ENCODE data around the gene PGGHG. TPM values are rescaled to one million over a fixed set of nuclear protein-coding genes. Genes with fewer than 3 reads are reported as not detected.

PGGHG gene
- total RNA-seq, 1 experiment from 2014 or later = 12.4 TPM

GRCh38 chr11:336659-337198 is 47.8 kb downstream of the PGGHG start:
- ATAC-seq (no peak), DNase-seq (no peak)
- Histone ChIP-seq H4K20me1 (ENCODE audit: low read length) (no peaks in the 10 kb centered on the region), H3F3A (ENCODE audit: low read length, unreplicated experiment) (no peaks in the 10 kb centered on the region), H3K9me3 (ENCODE audit: low read length) (no peaks in the 10 kb centered on the region), H3K4me3 (ENCODE audit: low read length) (no peak overlapping the region), H3K27me3 (ENCODE audit: low read length) (peaks cover 7% of the 10 kb centered on the region), H3K36me3 (ENCODE audit: low read depth, low read length) (no peaks in the 10 kb centered on the region), H2AFZ (ENCODE audit: low read length) (no peak overlapping the region), H3K79me2 (ENCODE audit: low read length) (no peaks in the 10 kb centered on the region), H3K4me2 (ENCODE audit: low read length) (no peak overlapping the region), H3K9ac (ENCODE audit: low read length) (no peak overlapping the region), H3K4me1 (ENCODE audit: insufficient read depth, low read length) (no peaks in the 10 kb centered on the region), H3K9me2 (replicated peaks; ENCODE audit: low read length) (no peaks in the 10 kb centered on the region), H3K27ac (ENCODE audit: low read length) (no peak overlapping the region)
- POLR2A ChIA-PET (ENCODE audit: unreplicated experiment) = no interaction called here
- no peak for TF ChIP-seq CTCF (conservative IDR thresholded peaks at IDR 0.05; ENCODE audit: low read depth, low read length)
- no peak for TF ChIP-seq EZH2 (IDR thresholded peaks at IDR 0.05; ENCODE audit: low read length, unreplicated experiment)
- no peak for TF ChIP-seq EZH2phosphoT487 (IDR thresholded peaks at IDR 0.05; ENCODE audit: borderline replicate concordance, low read length)
- CTCF ChIA-PET = no interaction called here
- intact Hi-C loops (cut with micrococcal nuclease) = no loop called here
- no TSS peak for BruUV-seq (replicated peaks)

GRCh38 chr11:337711-338110 is 48.8 kb downstream of the PGGHG start:
- Histone ChIP-seq H3K9ac (ENCODE audit: low read length) (no peak overlapping the region), H3K9me3 (ENCODE audit: low read length) (no peaks in the 10 kb centered on the region), H3K27ac (ENCODE audit: low read length) (no peak overlapping the region), H3K27me3 (ENCODE audit: low read length) (peaks cover 7% of the 10 kb centered on the region), H3K4me2 (ENCODE audit: low read length) (no peak overlapping the region), H3K9me2 (replicated peaks; ENCODE audit: low read length) (no peaks in the 10 kb centered on the region), H3K36me3 (ENCODE audit: low read depth, low read length) (no peaks in the 10 kb centered on the region), H4K20me1 (ENCODE audit: low read length) (no peaks in the 10 kb centered on the region), H3F3A (ENCODE audit: low read length, unreplicated experiment) (no peaks in the 10 kb centered on the region), H3K4me3 (ENCODE audit: low read length) (no peak overlapping the region), H3K79me2 (ENCODE audit: low read length) (no peaks in the 10 kb centered on the region), H3K4me1 (ENCODE audit: insufficient read depth, low read length) (no peaks in the 10 kb centered on the region), H2AFZ (ENCODE audit: low read length) (no peak overlapping the region)
- DNase-seq (no peak), ATAC-seq (no peak)
- intact Hi-C loops (cut with micrococcal nuclease) = no loop called here
- ChIA-PET POLR2A (ENCODE audit: unreplicated experiment) (no interaction called here), CTCF (no interaction called here)
- no TSS peak for BruUV-seq (replicated peaks)
- TF ChIP-seq CTCF (conservative IDR thresholded peaks at IDR 0.05; ENCODE audit: low read depth, low read length) (no peak), EZH2 (IDR thresholded peaks at IDR 0.05; ENCODE audit: low read length, unreplicated experiment) (no peak), EZH2phosphoT487 (IDR thresholded peaks at IDR 0.05; ENCODE audit: borderline replicate concordance, low read length) (no peak)

- no peaks in the 10 kb centered on the region for H3K36me3 ChIP-seq (ENCODE audit: low read depth, low read length)
- H3K79me2 ChIP-seq (ENCODE audit: low read length) = no peaks in the 10 kb centered on the region
- no peak for ATAC-seq
- no peak overlapping the region for H3K4me3 ChIP-seq (ENCODE audit: low read length)
- H3K4me1 ChIP-seq (ENCODE audit: insufficient read depth, low read length) = no peaks in the 10 kb centered on the region
- H4K20me1 ChIP-seq (ENCODE audit: low read length) = no peaks in the 10 kb centered on the region
- intact Hi-C loops (cut with micrococcal nuclease) = no loop called here
- no peak overlapping the region for H3K9ac ChIP-seq (ENCODE audit: low read length)
- no TSS peak for BruUV-seq (replicated peaks)
- no peaks in the 10 kb centered on the region for H3K9me3 ChIP-seq (ENCODE audit: low read length)
- ChIA-PET POLR2A (ENCODE audit: unreplicated experiment) (no interaction called here), CTCF (no interaction called here)
- H3K27me3 ChIP-seq (ENCODE audit: low read length) = peaks cover 7% of the 10 kb centered on the region
- H3K27ac ChIP-seq (ENCODE audit: low read length) = no peak overlapping the region
- no peaks in the 10 kb centered on the region for H3F3A ChIP-seq (ENCODE audit: low read length, unreplicated experiment)
- no peak overlapping the region for H3K4me2 ChIP-seq (ENCODE audit: low read length)
- DNase-seq = no peak
- H3K9me2 ChIP-seq (replicated peaks; ENCODE audit: low read length) = no peaks in the 10 kb centered on the region
- TF ChIP-seq EZH2phosphoT487 (IDR thresholded peaks at IDR 0.05; ENCODE audit: borderline replicate concordance, low read length) (no peak), CTCF (conservative IDR thresholded peaks at IDR 0.05; ENCODE audit: low read depth, low read length) (no peak), EZH2 (IDR thresholded peaks at IDR 0.05; ENCODE audit: low read length, unreplicated experiment) (no peak)
- H2AFZ ChIP-seq (ENCODE audit: low read length) = no peak overlapping the region
Measured at GRCh38 chr11:339963-340362, 51.0 kb downstream of the PGGHG start.

Measured in PC-3 (cell line).